Stomach smooth muscle (tissue), 2 donors: ENCODE data around the gene APLP1.
"Not testable (repeated sequence)": the region's sequence is repeated elsewhere in the genome, so short reads cannot be mapped to it uniquely, and the experiment has no call there.

Source experiments
- H3K27ac ChIP-seq: one replicate; pipeline ENCODE4 v1.7.0; 2013; ENCODE audit warnings: mild to moderate bottlenecking, low read length, inconsistent platforms
- H3K27me3 ChIP-seq, 2 donors: one replicate each; pipeline ENCODE4 v1.7.0; 2013; ENCODE audit warnings: low read length in 2 of 2; ENCODE audit not compliant: insufficient read depth in 2 of 2, control insufficient read depth in 1 of 2
- H3K36me3 ChIP-seq, 2 donors: one replicate each; pipeline ENCODE4 v1.7.0; 2013; ENCODE audit warnings: low read length in 2 of 2; ENCODE audit not compliant: control insufficient read depth in 2 of 2, insufficient read depth in 2 of 2
- H3K4me1 ChIP-seq: one replicate; pipeline ENCODE4 v1.7.0; 2013; ENCODE audit warnings: low read length; ENCODE audit not compliant: control insufficient read depth, insufficient read depth
- H3K4me3 ChIP-seq, 2 donors: one replicate each; pipeline ENCODE4 v1.7.0; 2013; ENCODE audit warnings: low read length in 2 of 2
- H3K9ac ChIP-seq, 2 donors: one replicate each; pipeline ENCODE4 v1.7.0; 2013; ENCODE audit warnings: low read length in 2 of 2, mild to moderate bottlenecking in 1 of 2
- H3K9me3 ChIP-seq, 2 donors: one replicate each; pipeline ENCODE4 v1.7.0; 2013; ENCODE audit warnings: low read length in 2 of 2; ENCODE audit not compliant: control insufficient read depth in 2 of 2
- donor health status: healthy.
- donor health status: Pancreatic carcinoma.

Gene APLP1

DNA sequence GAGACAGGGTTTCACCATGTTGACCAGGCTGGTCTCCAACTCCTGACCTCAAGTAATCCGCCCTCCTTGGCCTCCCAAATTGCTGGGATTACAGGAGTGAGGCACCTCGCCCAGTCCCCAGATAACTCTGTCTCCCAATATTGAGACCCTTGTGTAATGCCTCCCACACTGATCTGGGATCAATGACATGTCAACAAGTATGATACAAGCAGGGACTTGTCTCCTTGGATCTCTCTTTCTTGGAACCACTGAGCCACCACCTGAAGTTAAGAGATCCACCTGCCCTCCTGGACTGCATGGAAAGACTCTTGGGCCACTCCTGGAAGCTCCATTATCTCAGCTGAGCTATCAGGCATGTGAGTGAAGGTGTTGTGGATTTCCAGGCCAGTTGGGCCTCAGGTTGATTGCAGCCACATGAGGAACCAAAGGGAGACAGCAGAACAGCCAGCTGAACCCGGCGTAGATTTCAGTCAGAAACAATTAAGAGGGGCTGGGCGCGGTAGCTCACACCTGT lies 16.9 kb downstream of the APLP1 start:
- no peaks in the 10 kb centered on the region for H3K4me1 ChIP-seq
- no peak overlapping the region for H3K27ac ChIP-seq
- H3K9me3 ChIP-seq = no peaks in the 10 kb centered on the region
- H3K9ac ChIP-seq = no peak overlapping the region
- no peaks in the 10 kb centered on the region for H3K27me3 ChIP-seq
- no peak overlapping the region for H3K4me3 ChIP-seq
- H3K36me3 ChIP-seq = peaks cover 12 to 19% of the 10 kb centered on the region in 2 donors

DNA sequence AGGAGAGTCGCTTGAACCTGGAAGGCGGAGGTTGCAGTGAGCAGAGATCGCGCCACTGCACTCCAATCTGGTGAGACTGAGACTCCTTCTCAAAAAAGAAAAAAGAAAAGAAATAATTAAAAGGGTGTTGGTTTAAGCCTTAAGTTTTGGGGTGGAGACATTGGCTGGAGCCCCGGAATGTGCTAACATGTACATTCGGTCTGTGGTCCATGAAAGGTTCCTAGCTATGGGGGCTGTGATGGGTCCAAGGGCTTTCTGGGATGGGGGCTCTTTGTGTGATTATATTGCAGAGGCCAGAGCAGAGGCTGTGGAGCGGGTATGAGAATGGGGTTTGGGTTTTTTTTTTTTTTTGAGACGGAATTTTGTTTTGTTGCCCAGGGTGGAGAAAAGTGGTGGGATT lies 17.5 kb downstream of the APLP1 start:
- H3K9me3 ChIP-seq = no peaks in the 10 kb centered on the region
- H3K9ac ChIP-seq = no peak overlapping the region
- H3K27ac ChIP-seq = no peak overlapping the region
- H3K4me3 ChIP-seq = no peak overlapping the region
- H3K4me1 ChIP-seq = no peaks in the 10 kb centered on the region
- H3K27me3 ChIP-seq = no peaks in the 10 kb centered on the region
- H3K36me3 ChIP-seq = peaks cover 12 to 20% of the 10 kb centered on the region in 2 donors

DNA sequence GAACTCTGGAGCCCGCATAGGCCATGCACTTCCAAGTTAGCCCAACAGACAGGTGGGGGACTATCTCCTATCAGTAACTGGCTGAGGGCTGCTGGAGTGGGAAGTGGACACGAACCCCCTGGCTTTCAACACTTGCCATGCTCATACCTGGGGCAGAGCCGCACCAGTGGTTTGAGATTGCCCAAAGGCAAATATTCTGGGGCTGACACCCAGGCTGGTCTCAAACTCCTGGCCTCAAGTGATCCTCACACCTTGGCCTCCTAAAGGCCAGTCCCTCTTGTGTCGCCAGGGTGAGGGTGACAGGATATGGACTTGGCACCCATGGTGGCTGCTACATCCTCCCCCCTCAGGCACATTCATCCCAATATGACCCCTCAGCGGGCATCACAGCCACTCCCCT lies 18.8 kb downstream of the APLP1 start:
- Histone ChIP-seq H3K9me3 (no peaks in the 10 kb centered on the region), H3K36me3 (peaks cover 12 to 22% of the 10 kb centered on the region in 2 donors), H3K4me3 (no peak overlapping the region), H3K27ac (no peak overlapping the region), H3K27me3 (no peaks in the 10 kb centered on the region), H3K4me1 (no peaks in the 10 kb centered on the region), H3K9ac (no peak overlapping the region)

DNA sequence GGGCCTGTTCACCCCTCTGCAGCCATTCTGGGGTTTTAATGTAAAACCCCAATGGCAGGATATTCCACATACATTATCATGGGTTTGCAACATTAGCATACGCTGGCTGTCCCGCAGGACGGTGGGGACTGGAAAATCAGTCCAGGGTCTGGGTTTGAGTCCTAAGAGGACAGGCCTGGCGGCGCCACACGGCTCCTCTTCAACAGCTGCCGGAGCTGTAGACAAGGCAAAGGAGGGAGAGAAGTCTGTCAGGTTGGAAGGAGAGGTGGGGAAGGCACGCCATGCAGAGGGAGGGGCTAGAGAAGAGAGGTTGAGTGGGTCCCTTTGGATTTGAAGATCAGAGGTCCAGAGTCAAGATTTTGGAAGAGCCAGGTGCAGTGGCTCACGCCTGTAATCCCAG lies 20.0 kb downstream of the APLP1 start:
- Histone ChIP-seq H3K27ac (no peak overlapping the region), H3K4me1 (no peaks in the 10 kb centered on the region), H3K9me3 (no peaks in the 10 kb centered on the region), H3K4me3 (no peak overlapping the region), H3K36me3 (peaks cover 12 to 23% of the 10 kb centered on the region in 2 donors), H3K9ac (no peak overlapping the region), H3K27me3 (no peaks in the 10 kb centered on the region)

DNA sequence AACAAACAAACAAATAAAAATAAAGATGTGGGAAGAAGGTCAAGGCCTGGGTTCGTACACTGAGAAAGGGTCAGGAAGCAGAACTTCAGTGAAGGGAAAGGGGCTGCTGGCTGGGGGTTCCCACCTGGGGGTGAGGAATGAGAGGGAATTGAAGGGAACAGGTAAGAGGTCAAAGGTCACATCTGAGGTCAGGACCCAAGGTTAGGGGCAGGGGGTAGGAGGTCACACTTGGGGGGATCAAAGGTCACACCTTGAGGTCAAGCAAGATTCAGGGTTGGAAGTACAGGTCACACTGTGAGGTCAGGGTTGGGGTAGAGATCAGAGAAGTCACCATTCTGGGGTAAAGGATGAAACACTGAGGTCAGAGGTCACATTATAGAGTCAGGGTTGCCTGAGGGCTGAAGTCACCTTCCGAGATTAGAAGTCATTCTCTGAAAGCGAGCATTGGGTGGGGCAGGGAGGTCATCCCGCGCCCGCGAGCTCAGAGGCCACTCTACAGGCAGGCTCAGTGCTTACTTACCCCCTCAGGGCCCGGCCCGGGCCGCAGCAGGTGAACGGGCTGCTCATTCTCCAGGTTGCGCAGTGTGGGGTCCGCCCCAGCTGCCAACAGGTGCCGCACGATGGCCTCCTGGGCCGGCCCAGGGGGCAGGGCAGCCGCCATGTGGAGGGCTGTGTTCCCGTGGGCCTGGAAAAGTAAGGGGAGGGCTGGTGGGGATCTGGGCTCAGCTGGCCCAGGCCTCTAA lies 21.2 kb downstream of the APLP1 start:
- H3K27me3 ChIP-seq = no peaks in the 10 kb centered on the region
- no peak overlapping the region for H3K27ac ChIP-seq
- H3K9ac ChIP-seq = no peak overlapping the region
- no peak overlapping the region for H3K4me3 ChIP-seq
- H3K4me1 ChIP-seq = no peaks in the 10 kb centered on the region
- no peaks in the 10 kb centered on the region for H3K9me3 ChIP-seq
- peaks cover 12 to 27% of the 10 kb centered on the region in 2 donors for H3K36me3 ChIP-seq

DNA sequence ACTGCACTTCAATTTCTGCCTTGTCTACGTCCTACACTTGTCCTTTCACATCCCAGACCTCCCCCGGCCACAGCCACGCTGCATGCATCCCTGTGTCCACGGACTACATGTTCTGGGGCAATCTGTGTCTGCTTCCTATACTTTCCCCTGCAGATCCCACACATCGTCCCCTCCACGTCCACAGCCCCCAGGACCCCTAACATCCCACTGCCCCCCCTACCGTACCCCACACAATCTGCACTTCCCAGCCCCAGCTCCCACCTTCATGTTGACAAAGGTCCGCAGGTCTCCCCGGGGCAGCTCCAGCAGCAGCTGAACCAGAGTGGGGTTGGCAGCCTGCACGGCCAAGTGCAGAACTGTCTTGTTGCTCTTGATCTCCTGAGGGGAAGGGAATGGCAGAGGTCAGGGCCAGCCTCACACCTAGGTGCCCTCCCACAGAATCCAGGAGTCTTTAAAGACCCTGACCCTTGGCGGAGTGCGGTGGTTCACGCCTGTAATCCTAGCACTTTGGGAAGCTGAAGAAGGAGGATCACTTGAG lies 21.8 kb downstream of the APLP1 start:
- no peaks in the 10 kb centered on the region for H3K9me3 ChIP-seq
- H3K4me1 ChIP-seq = no peaks in the 10 kb centered on the region
- no peaks in the 10 kb centered on the region for H3K27me3 ChIP-seq
- no peak overlapping the region for H3K27ac ChIP-seq
- peaks cover 12 to 27% of the 10 kb centered on the region in 2 donors for H3K36me3 ChIP-seq
- no peak overlapping the region for H3K9ac ChIP-seq
- no peak overlapping the region for H3K4me3 ChIP-seq

DNA sequence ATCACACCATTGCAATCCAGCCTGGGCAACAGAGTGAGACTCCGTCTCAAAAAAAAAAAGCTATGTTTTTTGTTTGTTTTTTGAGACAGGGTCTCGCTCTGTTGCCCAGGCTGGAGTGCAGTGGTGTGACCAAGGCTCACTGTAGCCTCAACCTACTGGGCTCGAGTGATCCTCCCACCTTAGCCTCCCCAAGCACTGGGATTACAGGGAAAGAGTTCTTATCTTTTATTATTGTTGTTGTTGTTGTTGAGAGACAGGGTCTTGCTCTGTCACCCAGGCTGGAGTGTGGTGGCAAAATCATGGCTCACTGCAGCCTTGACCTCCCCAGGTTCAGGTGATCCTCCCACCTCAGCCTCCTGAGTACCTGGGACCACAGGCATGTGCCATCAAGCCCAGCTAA lies 23.4 kb downstream of the APLP1 start:
- not testable (repeated sequence) for H3K27ac ChIP-seq, H3K9ac ChIP-seq, H3K4me3 ChIP-seq, H3K4me1 ChIP-seq, H3K27me3 ChIP-seq, H3K9me3 ChIP-seq
- H3K36me3 ChIP-seq = peaks cover 12 to 31% of the 10 kb centered on the region in 2 donors

DNA sequence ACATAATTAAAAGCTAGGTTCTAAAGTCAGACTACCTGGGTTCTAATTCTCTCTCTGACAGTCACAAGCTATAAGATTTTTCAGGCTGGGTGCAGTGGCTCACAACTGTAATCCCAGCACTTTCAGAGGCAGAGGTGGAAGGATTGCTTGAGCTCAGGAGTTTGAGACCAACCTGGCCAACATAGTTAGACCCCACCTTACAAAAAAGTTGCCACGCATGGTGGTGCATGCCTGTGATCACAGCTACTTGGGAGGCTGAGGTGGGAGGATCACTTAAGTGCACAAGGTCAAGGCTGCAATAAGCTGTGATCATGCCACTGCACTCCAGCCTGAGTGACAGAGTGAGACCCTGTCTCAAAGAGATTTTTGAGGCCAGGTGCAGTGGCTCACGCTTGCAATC lies 26.0 kb downstream of the APLP1 start:
- Histone ChIP-seq H3K4me1 (peaks cover 18% of the 10 kb centered on the region), H3K27me3 (no peaks in the 10 kb centered on the region), H3K4me3 (no peak overlapping the region), H3K27ac (no peak overlapping the region), H3K9ac (no peak overlapping the region), H3K9me3 (no peaks in the 10 kb centered on the region), H3K36me3 (peaks cover 5 to 21% of the 10 kb centered on the region in 2 donors)

DNA sequence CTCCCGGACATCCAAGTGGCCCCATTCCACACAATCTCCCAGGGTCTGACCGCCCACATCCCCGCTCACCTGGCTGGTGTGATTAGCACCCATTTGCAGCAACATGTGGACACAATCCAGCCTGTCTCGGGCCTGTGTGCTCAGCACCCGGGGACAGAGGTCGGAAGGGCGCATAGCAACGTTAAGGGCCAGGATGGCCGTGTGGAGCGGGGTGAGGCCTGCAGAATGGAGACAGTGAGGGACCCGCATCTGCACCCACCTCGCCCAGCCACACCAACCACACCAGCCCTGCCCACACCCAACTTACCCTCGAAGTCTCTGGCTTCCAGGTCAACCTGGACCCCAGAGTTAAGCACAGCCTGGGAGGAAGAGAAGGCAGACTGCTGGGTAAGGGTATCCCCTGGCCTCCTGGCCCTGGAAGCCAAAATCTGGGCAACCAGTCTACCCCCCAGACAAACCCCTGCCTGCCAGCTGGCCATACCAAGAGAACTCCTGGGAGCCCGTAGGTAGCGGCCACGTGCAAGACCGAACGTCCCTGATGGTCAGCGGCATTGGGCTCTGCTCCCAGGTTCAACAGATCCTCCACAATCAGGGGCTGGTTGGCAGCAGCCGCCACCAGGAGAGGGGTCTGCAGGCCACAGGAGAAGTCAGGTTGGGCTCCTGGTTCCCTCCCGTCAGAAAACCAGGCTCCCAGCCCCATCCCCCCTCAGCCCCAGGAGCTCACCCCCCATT lies 27.7 kb downstream of the APLP1 start:
- H3K4me3 ChIP-seq = no peak overlapping the region
- no peaks in the 10 kb centered on the region for H3K9me3 ChIP-seq
- H3K27me3 ChIP-seq = no peaks in the 10 kb centered on the region
- H3K27ac ChIP-seq = no peak overlapping the region
- H3K36me3 ChIP-seq = peaks cover 2 to 11% of the 10 kb centered on the region in 2 donors
- H3K4me1 ChIP-seq = peaks cover 27% of the 10 kb centered on the region
- no peak overlapping the region for H3K9ac ChIP-seq

DNA sequence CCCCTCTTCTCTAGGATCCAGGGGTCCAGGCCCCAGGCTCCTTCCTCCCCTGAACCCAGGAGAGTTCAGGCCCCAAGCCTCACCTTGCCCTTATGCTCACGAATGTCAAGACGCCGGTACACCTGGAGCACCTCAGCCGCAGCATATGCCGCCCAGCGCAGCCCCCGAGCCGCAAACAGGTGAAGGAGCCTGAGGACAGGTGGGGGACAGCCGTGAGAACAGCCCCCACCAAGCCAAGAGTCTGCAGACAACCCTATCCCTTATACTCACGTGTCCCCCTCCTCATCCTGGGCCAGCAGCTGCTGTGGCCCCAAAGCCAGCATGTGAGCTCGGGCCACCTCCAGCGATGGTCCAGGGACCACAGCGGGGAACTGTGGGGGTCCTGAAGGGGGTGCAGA lies 28.3 kb downstream of the APLP1 start:
- Histone ChIP-seq H3K27ac (no peak overlapping the region), H3K9ac (no peak overlapping the region), H3K4me3 (no peak overlapping the region), H3K27me3 (no peaks in the 10 kb centered on the region), H3K9me3 (no peaks in the 10 kb centered on the region), H3K36me3 (peaks cover 2 to 11% of the 10 kb centered on the region in 2 donors), H3K4me1 (peaks cover 27% of the 10 kb centered on the region)
